ENCODE data around the gene XIRP2.

The XIRP2 gene

GRCh38 chr2:167005096-167005495 is 116.8 kb downstream of the XIRP2 start:
- TF ChIP-seq CTCF (IDR thresholded peaks at IDR 0.05): no peak

- no peak for TF ChIP-seq CTCF (IDR thresholded peaks at IDR 0.05)
Observed at GRCh38 chr2:167013227-167013626, 124.9 kb downstream of the XIRP2 start.

- no peak for TF ChIP-seq CTCF (IDR thresholded peaks at IDR 0.05)
Observed at GRCh38 chr2:167015806-167016205, 127.5 kb downstream of the XIRP2 start.

- TF ChIP-seq CTCF (IDR thresholded peaks at IDR 0.05): no peak
Observed at GRCh38 chr2:167017021-167017420, 128.7 kb downstream of the XIRP2 start.

GRCh38 chr2:167018590-167018989 is 130.3 kb downstream of the XIRP2 start:
- TF ChIP-seq CTCF (IDR thresholded peaks at IDR 0.05): no peak

- TF ChIP-seq CTCF (IDR thresholded peaks at IDR 0.05): no peak
Observed at GRCh38 chr2:167028503-167028902, 140.2 kb downstream of the XIRP2 start.

GRCh38 chr2:167048829-167049228 is 160.5 kb downstream of the XIRP2 start:
- TF ChIP-seq CTCF (IDR thresholded peaks at IDR 0.05): no peak

GRCh38 chr2:167049659-167050058 is 161.4 kb downstream of the XIRP2 start:
- TF ChIP-seq CTCF (IDR thresholded peaks at IDR 0.05): no peak
